GM20000 (cell line): ENCODE data around the gene KIF4A.

Source experiments
- DNase-seq: peaks from one replicate; pipeline ENCODE4 v3.0.0; 2012; ENCODE audit warnings: low spot score
- TF ChIP-seq, protein P1 (sequence below): IDR thresholded peaks from 2 replicates; pipeline ENCODE4 v1.5.1; 2012; ENCODE audit warnings: mild to moderate bottlenecking, control low read depth; ENCODE audit errors: extremely low read depth, missing control alignments

Gene KIF4A

DNA sequence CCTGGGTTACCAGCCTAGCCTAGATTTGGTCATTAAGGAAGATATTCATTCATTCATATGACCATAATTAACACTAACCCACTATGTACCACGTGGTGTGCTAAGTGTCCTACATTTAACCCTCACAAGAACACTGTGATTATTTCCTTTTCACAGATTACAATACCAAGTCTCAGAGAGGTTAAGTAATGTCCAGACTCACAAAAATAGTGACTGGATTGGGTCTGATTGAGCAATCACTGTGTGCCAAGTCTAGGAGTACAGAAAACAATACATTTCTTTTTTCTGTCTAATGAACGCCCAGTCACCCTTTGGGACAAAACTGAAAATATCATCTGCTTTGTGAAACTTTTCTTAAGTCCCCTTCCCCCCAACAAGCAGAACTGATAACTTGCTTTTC is 147.1 kb downstream of the KIF4A start:
- DNase-seq, result no peak
- TF ChIP-seq, protein P1, sequence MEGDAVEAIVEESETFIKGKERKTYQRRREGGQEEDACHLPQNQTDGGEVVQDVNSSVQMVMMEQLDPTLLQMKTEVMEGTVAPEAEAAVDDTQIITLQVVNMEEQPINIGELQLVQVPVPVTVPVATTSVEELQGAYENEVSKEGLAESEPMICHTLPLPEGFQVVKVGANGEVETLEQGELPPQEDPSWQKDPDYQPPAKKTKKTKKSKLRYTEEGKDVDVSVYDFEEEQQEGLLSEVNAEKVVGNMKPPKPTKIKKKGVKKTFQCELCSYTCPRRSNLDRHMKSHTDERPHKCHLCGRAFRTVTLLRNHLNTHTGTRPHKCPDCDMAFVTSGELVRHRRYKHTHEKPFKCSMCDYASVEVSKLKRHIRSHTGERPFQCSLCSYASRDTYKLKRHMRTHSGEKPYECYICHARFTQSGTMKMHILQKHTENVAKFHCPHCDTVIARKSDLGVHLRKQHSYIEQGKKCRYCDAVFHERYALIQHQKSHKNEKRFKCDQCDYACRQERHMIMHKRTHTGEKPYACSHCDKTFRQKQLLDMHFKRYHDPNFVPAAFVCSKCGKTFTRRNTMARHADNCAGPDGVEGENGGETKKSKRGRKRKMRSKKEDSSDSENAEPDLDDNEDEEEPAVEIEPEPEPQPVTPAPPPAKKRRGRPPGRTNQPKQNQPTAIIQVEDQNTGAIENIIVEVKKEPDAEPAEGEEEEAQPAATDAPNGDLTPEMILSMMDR, result no peak

DNA sequence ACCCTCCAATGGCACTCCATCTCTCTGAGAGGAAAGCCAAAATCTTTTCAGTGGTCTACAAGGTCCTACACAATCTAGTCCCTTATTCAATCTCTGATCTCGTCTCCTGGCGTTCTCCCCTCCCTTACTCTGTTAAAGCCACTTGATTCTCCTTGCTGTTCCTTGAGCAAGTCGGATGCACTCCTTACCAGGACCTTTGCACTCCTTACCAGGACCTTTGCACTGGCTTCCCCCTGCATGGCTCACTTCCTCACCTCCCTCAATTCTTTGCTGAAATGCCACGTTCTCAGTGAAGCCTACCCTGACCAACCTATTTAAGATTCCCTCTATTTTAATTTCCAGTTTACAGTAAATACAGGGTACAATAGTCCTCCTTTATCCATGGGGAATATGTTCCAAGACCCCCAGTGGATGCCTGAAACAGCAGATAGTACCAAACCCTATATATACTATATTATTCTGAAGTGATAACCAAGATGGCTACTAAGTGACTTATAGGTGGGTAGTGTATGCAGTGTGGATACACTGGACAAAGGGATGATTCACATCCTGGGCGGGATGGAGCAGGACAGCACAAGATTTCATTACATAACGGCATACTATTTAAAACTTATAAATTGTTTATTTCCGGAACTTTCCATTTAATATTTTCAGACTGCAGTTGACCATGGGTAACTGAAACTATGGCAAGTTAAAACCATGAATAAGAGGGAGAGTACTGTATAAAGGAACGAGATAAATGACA is 148.2 kb downstream of the KIF4A start:
- no peak for DNase-seq
- TF ChIP-seq, protein P1, result no peak

DNA sequence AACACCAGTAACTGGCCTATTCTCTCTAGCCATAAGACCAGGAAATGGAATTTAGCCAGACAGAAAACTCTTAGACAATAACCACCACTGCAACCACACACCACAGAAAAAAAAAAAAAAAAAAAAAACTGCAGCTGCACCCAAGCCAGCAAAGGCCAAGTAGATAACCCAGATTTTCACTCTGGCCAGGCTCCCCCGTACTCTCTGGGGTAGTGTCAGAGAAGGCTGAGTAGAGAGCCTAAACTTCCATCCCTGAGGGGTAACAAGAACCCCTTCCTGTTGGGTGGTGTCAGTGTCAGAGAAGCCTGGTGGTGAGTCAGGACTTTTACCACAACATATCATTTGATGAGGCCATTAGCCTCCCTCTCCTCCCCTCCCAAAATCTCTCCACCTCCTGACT is 149.1 kb downstream of the KIF4A start:
- TF ChIP-seq, protein P1, result no peak
- no peak for DNase-seq

DNA sequence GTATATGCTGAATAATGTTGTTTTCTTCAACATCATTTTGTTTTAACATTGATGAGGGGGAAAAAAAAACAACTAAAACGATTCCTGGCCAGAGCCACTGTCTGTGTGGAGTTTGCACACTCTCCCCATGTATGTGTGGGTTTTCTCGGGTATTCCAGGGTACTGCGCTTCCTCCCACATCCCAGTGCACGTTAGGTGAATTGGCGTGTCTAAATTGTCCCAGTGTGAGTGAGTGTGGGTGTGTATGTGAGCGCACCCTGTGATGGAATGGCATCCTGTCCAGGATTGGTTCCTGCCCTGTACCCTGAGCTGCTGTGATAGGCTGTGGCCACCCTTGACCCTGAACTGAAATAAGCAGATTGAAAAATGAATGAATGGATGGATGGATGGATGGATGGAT is 152.3 kb downstream of the KIF4A start:
- no peak for DNase-seq
- TF ChIP-seq, protein P1, result no peak

DNA sequence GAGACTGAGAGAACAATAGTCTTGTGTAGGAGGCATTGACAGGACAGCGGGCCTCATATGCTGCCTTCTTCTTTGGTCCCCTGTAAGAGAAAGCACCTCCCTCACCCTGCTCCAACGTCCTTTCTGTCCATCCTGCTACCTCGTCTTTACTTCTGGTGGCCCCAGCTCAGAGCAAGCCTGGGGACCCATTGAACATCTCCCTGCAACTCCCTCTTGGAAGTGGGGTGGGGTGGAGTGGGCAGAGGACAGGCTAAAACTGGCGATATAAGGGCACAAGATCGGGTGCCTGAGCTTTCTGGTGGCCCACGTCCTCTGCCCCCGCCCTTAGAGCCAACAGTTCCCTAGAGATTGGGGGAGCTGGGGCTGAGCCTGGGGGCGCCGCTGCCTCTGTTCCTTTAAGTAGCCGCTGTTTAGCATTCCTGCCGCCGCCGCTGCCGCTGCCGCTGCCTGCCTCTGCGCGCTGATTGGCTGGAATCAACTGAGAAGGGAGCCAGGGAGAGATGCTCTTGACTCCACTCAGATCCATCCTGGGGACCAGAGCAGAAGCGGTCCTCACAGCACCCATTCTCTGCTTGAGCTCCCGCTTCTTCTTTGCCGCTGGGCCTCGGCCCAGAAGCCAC is 154.5 kb downstream of the KIF4A start, which contains the start of gene DLG3:
DLG3 (plus strand) TSS at position 510 of the 620 bp plus-strand sequence. CDS start 367 bp downstream, outside the sequence.
- no peak for DNase-seq
- TF ChIP-seq, protein P1, result no peak

DNA sequence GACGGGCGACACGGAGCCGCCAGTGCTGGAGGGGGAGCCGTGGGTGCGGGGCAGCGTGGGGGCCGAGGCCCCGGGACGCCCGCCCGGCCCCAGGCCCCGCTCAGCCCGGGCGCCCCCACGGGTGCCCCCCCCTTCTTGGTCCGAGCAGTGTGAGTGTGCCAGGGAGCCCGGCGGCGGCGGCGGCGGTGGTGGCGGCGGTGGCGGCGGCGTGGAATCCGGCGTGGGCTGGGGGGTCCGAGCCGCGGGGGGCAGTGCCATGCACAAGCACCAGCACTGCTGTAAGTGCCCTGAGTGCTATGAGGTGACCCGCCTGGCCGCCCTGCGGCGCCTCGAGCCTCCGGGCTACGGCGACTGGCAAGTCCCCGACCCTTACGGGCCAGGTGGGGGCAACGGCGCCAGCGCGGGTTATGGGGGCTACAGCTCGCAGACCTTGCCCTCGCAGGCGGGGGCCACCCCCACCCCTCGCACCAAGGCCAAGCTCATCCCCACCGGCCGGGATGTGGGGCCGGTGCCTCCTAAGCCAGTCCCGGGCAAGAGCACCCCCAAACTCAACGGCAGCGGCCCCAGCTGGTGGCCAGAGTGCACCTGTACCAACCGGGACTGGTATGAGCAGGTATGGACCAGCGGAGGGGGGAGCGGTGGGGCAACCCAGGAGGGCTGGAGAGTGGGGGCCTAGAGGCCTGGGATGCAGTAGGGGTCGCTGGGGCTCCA is 155.2 kb downstream of the KIF4A start:
- no peak for DNase-seq
- TF ChIP-seq, protein P1, result no peak

DNA sequence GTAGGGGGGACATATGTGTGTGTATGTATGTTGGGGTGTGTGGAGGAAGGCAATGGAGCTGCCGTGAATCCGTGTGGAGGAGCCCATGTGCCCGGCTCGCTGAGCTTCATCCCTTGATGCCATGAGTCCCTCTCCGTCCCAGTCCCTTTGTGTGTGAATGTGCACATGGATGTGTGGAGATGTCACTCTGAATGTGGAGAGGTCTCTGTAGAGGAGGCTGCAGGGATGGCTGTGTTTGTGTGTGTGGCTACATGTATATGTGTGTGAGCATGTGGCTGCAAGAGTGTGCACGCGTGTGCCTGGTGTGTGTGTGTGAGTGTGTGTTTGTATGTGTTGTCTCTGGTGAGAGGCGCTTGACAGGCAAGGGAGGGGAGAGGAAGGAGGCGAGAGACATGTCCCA is 156.0 kb downstream of the KIF4A start:
- TF ChIP-seq, protein P1, result no peak
- no peak for DNase-seq
